ENCODE measurements around the gene DERA.
"Not testable (repeated sequence)": the region's sequence is repeated elsewhere in the genome, so short reads cannot be mapped to it uniquely, and the experiment has no call there.

Gene DERA

GRCh38 chr12:16008421-16008824 is 97.3 kb downstream of the DERA start:
- no peaks in the 10 kb centered on the region for H3K36me3 ChIP-seq (ENCODE audit: control insufficient read depth, insufficient read depth, low read length)
- no peak overlapping the region for H3K27ac ChIP-seq (ENCODE audit: low read depth, low read length)
- no peaks in the 10 kb centered on the region for H3K4me1 ChIP-seq (ENCODE audit: control insufficient read depth, insufficient read depth, low read length)
- H3K9ac ChIP-seq (ENCODE audit: low read length): no peak overlapping the region
- no peaks in the 10 kb centered on the region for H3K27me3 ChIP-seq (ENCODE audit: control insufficient read depth, insufficient read depth, low read length)
- H3K4me3 ChIP-seq (ENCODE audit: low read depth, low read length): no peak overlapping the region
- peaks cover 6% of the 10 kb centered on the region; the same call in 1 of the 2 replicates for H3K9me3 ChIP-seq (ENCODE audit: control insufficient read depth, insufficient read depth, low read depth, low read length)

GRCh38 chr12:16012117-16012516 is 101.0 kb downstream of the DERA start:
- H3K4me3 ChIP-seq (ENCODE audit: low read depth, low read length): no peak overlapping the region
- no peaks in the 10 kb centered on the region for H3K27me3 ChIP-seq (ENCODE audit: control insufficient read depth, insufficient read depth, low read length)
- no peak overlapping the region for H3K9ac ChIP-seq (ENCODE audit: low read length)
- H3K9me3 ChIP-seq (ENCODE audit: control insufficient read depth, insufficient read depth, low read depth, low read length): peaks cover 30% of the 10 kb centered on the region
- no peak overlapping the region for H3K27ac ChIP-seq (ENCODE audit: low read depth, low read length)
- H3K4me1 ChIP-seq (ENCODE audit: control insufficient read depth, insufficient read depth, low read length): no peaks in the 10 kb centered on the region
- no peaks in the 10 kb centered on the region for H3K36me3 ChIP-seq (ENCODE audit: control insufficient read depth, insufficient read depth, low read length)

- H3K27me3 ChIP-seq (ENCODE audit: control insufficient read depth, insufficient read depth, low read length); H3K27ac ChIP-seq (ENCODE audit: low read depth, low read length); H3K9ac ChIP-seq (ENCODE audit: low read length); H3K4me3 ChIP-seq (ENCODE audit: low read depth, low read length); H3K36me3 ChIP-seq (ENCODE audit: control insufficient read depth, insufficient read depth, low read length); H3K4me1 ChIP-seq (ENCODE audit: control insufficient read depth, insufficient read depth, low read length): not testable (repeated sequence)
- peaks cover 30% of the 10 kb centered on the region for H3K9me3 ChIP-seq (ENCODE audit: control insufficient read depth, insufficient read depth, low read depth, low read length)
Observed at GRCh38 chr12:16013722-16014121, 102.6 kb downstream of the DERA start.

GRCh38 chr12:16014394-16014793 is 103.3 kb downstream of the DERA start:
- H3K4me1 ChIP-seq (ENCODE audit: control insufficient read depth, insufficient read depth, low read length); H3K9ac ChIP-seq (ENCODE audit: low read length); H3K27ac ChIP-seq (ENCODE audit: low read depth, low read length); H3K27me3 ChIP-seq (ENCODE audit: control insufficient read depth, insufficient read depth, low read length); H3K36me3 ChIP-seq (ENCODE audit: control insufficient read depth, insufficient read depth, low read length); H3K4me3 ChIP-seq (ENCODE audit: low read depth, low read length): not testable (repeated sequence)
- H3K9me3 ChIP-seq (ENCODE audit: control insufficient read depth, insufficient read depth, low read depth, low read length): peaks cover 30% of the 10 kb centered on the region

GRCh38 chr12:16016748-16017147 is 105.6 kb downstream of the DERA start:
- Histone ChIP-seq H3K27me3 (ENCODE audit: control insufficient read depth, insufficient read depth, low read length) (no peaks in the 10 kb centered on the region), H3K36me3 (ENCODE audit: control insufficient read depth, insufficient read depth, low read length) (peaks cover 2% of the 10 kb centered on the region; the same call in 1 of the 2 replicates), H3K9me3 (ENCODE audit: control insufficient read depth, insufficient read depth, low read depth, low read length) (peaks cover 52% of the 10 kb centered on the region), H3K4me1 (ENCODE audit: control insufficient read depth, insufficient read depth, low read length) (no peaks in the 10 kb centered on the region), H3K27ac (ENCODE audit: low read depth, low read length) (no peak overlapping the region), H3K4me3 (ENCODE audit: low read depth, low read length) (no peak overlapping the region), H3K9ac (ENCODE audit: low read length) (no peak overlapping the region)

- Histone ChIP-seq H3K27me3 (ENCODE audit: control insufficient read depth, insufficient read depth, low read length) (no peaks in the 10 kb centered on the region), H3K4me3 (ENCODE audit: low read depth, low read length) (no peak overlapping the region), H3K27ac (ENCODE audit: low read depth, low read length) (no peak overlapping the region), H3K4me1 (ENCODE audit: control insufficient read depth, insufficient read depth, low read length) (no peaks in the 10 kb centered on the region), H3K9me3 (ENCODE audit: control insufficient read depth, insufficient read depth, low read depth, low read length) (peaks cover 47% of the 10 kb centered on the region), H3K36me3 (ENCODE audit: control insufficient read depth, insufficient read depth, low read length) (peaks cover 2% of the 10 kb centered on the region; the same call in 1 of the 2 replicates), H3K9ac (ENCODE audit: low read length) (no peak overlapping the region)
Observed at GRCh38 chr12:16018306-16018705, 107.2 kb downstream of the DERA start.

GRCh38 chr12:16019136-16019535 is 108.0 kb downstream of the DERA start:
- no peak overlapping the region for H3K27ac ChIP-seq (ENCODE audit: low read depth, low read length)
- H3K36me3 ChIP-seq (ENCODE audit: control insufficient read depth, insufficient read depth, low read length): peaks cover 2% of the 10 kb centered on the region; the same call in 1 of the 2 replicates
- H3K9ac ChIP-seq (ENCODE audit: low read length): no peak overlapping the region
- peaks cover 40% of the 10 kb centered on the region for H3K9me3 ChIP-seq (ENCODE audit: control insufficient read depth, insufficient read depth, low read depth, low read length)
- no peaks in the 10 kb centered on the region for H3K4me1 ChIP-seq (ENCODE audit: control insufficient read depth, insufficient read depth, low read length)
- H3K27me3 ChIP-seq (ENCODE audit: control insufficient read depth, insufficient read depth, low read length): no peaks in the 10 kb centered on the region
- no peak overlapping the region for H3K4me3 ChIP-seq (ENCODE audit: low read depth, low read length)

GRCh38 chr12:16020031-16020430 is 108.9 kb downstream of the DERA start:
- H3K27me3 ChIP-seq (ENCODE audit: control insufficient read depth, insufficient read depth, low read length): no peaks in the 10 kb centered on the region
- H3K4me1 ChIP-seq (ENCODE audit: control insufficient read depth, insufficient read depth, low read length): no peaks in the 10 kb centered on the region
- peaks cover 31% of the 10 kb centered on the region for H3K9me3 ChIP-seq (ENCODE audit: control insufficient read depth, insufficient read depth, low read depth, low read length)
- H3K27ac ChIP-seq (ENCODE audit: low read depth, low read length): no peak overlapping the region
- H3K4me3 ChIP-seq (ENCODE audit: low read depth, low read length): no peak overlapping the region
- no peak overlapping the region for H3K9ac ChIP-seq (ENCODE audit: low read length)
- peaks cover 2% of the 10 kb centered on the region; the same call in 1 of the 2 replicates for H3K36me3 ChIP-seq (ENCODE audit: control insufficient read depth, insufficient read depth, low read length)

- Histone ChIP-seq H3K27me3 (ENCODE audit: control insufficient read depth, insufficient read depth, low read length) (no peaks in the 10 kb centered on the region), H3K36me3 (ENCODE audit: control insufficient read depth, insufficient read depth, low read length) (peaks cover 2% of the 10 kb centered on the region; the same call in 1 of the 2 replicates), H3K9ac (ENCODE audit: low read length) (no peak overlapping the region), H3K4me3 (ENCODE audit: low read depth, low read length) (no peak overlapping the region), H3K9me3 (ENCODE audit: control insufficient read depth, insufficient read depth, low read depth, low read length) (peaks cover 22% of the 10 kb centered on the region), H3K27ac (ENCODE audit: low read depth, low read length) (no peak overlapping the region), H3K4me1 (ENCODE audit: control insufficient read depth, insufficient read depth, low read length) (no peaks in the 10 kb centered on the region)
Observed at GRCh38 chr12:16021026-16021425, 109.9 kb downstream of the DERA start.

- H3K36me3 ChIP-seq (ENCODE audit: control insufficient read depth, insufficient read depth, low read length): peaks cover 2% of the 10 kb centered on the region; the same call in 1 of the 2 replicates
- H3K27me3 ChIP-seq (ENCODE audit: control insufficient read depth, insufficient read depth, low read length): no peaks in the 10 kb centered on the region
- no peak overlapping the region for H3K9ac ChIP-seq (ENCODE audit: low read length)
- no peak overlapping the region for H3K27ac ChIP-seq (ENCODE audit: low read depth, low read length)
- H3K9me3 ChIP-seq (ENCODE audit: control insufficient read depth, insufficient read depth, low read depth, low read length): peaks cover 22% of the 10 kb centered on the region
- H3K4me3 ChIP-seq (ENCODE audit: low read depth, low read length): no peak overlapping the region
- H3K4me1 ChIP-seq (ENCODE audit: control insufficient read depth, insufficient read depth, low read length): no peaks in the 10 kb centered on the region
Observed at GRCh38 chr12:16021676-16022075, 110.5 kb downstream of the DERA start.

- H3K27me3 ChIP-seq (ENCODE audit: control insufficient read depth, insufficient read depth, low read length): no peaks in the 10 kb centered on the region
- H3K4me1 ChIP-seq (ENCODE audit: control insufficient read depth, insufficient read depth, low read length): peaks cover 9% of the 10 kb centered on the region; the same call in 1 of the 2 replicates
- no peak overlapping the region for H3K9ac ChIP-seq (ENCODE audit: low read length)
- H3K4me3 ChIP-seq (ENCODE audit: low read depth, low read length): no peak overlapping the region
- H3K9me3 ChIP-seq (ENCODE audit: control insufficient read depth, insufficient read depth, low read depth, low read length): no peaks in the 10 kb centered on the region; the same call in 1 of the 2 replicates
- H3K27ac ChIP-seq (ENCODE audit: low read depth, low read length): no peak overlapping the region
- H3K36me3 ChIP-seq (ENCODE audit: control insufficient read depth, insufficient read depth, low read length): no peaks in the 10 kb centered on the region
Observed at GRCh38 chr12:16027002-16027401, 115.9 kb downstream of the DERA start.

- Histone ChIP-seq H3K27me3 (ENCODE audit: control insufficient read depth, insufficient read depth, low read length) (no peaks in the 10 kb centered on the region), H3K27ac (ENCODE audit: low read depth, low read length) (no peak overlapping the region), H3K36me3 (ENCODE audit: control insufficient read depth, insufficient read depth, low read length) (no peaks in the 10 kb centered on the region)
Observed at GRCh38 chr12:16030744-16031143, 119.6 kb downstream of the DERA start.

More at GRCh38 chr12:16030744-16031143, 119.6 kb downstream of the DERA start:
- Histone ChIP-seq H3K9ac (ENCODE audit: low read length) (no peak overlapping the region), H3K4me1 (ENCODE audit: control insufficient read depth, insufficient read depth, low read length) (peaks cover 10% of the 10 kb centered on the region; the same call in 1 of the 2 replicates), H3K9me3 (ENCODE audit: control insufficient read depth, insufficient read depth, low read depth, low read length) (no peaks in the 10 kb centered on the region), H3K4me3 (ENCODE audit: low read depth, low read length) (no peak overlapping the region)

Data from HUES6 (cell line).